ENCODE measurements around the gene LIMK2.

DNA sequence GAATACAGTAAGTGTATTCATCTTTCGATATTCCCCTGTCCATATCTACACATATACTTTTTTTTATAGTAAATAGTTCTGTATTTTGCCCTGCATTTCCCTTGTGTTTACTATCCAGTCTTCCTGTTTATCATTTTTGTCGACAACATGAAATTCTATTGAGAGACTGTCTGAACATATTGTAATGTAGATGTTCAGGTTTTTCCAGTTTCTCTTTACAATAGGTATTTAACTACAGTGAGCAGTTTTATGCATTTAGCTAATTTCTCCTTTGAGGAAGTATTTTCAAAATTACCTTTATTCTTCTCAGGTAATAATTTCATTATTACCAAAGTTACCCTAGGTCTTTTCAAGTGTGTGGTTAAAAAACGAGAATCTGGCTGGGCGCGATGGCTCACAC lies 63.5 kb downstream of the LIMK2 start:
- TF ChIP-seq CTCF (IDR thresholded peaks at IDR 0.05), result no peak
- TF ChIP-seq POLR2A (IDR thresholded peaks at IDR 0.05), result no peak

Measured in body of pancreas (tissue), 4 donors.